ENCODE results near the gene SLC17A1. TPM values are rescaled to one million over a fixed set of nuclear protein-coding genes. Genes with fewer than 3 reads are reported as not detected.
"Not testable (repeated sequence)": the region's sequence is repeated elsewhere in the genome, so short reads cannot be mapped to it uniquely, and the experiment has no call there.

SLC17A1 gene
- total RNA-seq, 1 donor from 2014 or later = not detected

- Histone ChIP-seq H3K27me3 (ENCODE audit: control insufficient read depth, insufficient read depth, low read length) (no peaks in the 10 kb centered on the region), H3K36me3 (ENCODE audit: control insufficient read depth, insufficient read depth, low read length) (no peaks in the 10 kb centered on the region), H3K4me3 (ENCODE audit: low read depth, low read length) (no peak overlapping the region)
- TF ChIP-seq CTCF (IDR thresholded peaks at IDR 0.05; ENCODE audit: insufficient read depth, low read length, poor library complexity, severe bottlenecking) = no peak
- DNase-seq (ENCODE audit: low read depth) = no peak
These were observed 76.4 kb downstream of the SLC17A1 start for GRCh38 chr6:25755483-25755882.

- H3K27me3 ChIP-seq (ENCODE audit: control insufficient read depth, insufficient read depth, low read length) = no peaks in the 10 kb centered on the region
- TF ChIP-seq CTCF (IDR thresholded peaks at IDR 0.05; ENCODE audit: insufficient read depth, low read length, poor library complexity, severe bottlenecking) = no peak
- H3K36me3 ChIP-seq (ENCODE audit: control insufficient read depth, insufficient read depth, low read length) = no peaks in the 10 kb centered on the region
- no peak for DNase-seq (ENCODE audit: low read depth)
- H3K4me3 ChIP-seq (ENCODE audit: low read depth, low read length) = no peak within 1 kb of the TSS
These were observed 77.3 kb downstream of the SLC17A1 start, which contains the start of gene SLC17A4 for GRCh38 chr6:25754535-25754934. Gene SLC17A4, plus strand, starts transcription at chr6:25754742. Its CDS starts 7,221 bp downstream, at chr6:25761963.

- H3K36me3 ChIP-seq (ENCODE audit: control insufficient read depth, insufficient read depth, low read length) = no peaks in the 10 kb centered on the region
- no peaks in the 10 kb centered on the region for H3K27me3 ChIP-seq (ENCODE audit: control insufficient read depth, insufficient read depth, low read length)
- no peak for TF ChIP-seq CTCF (IDR thresholded peaks at IDR 0.05; ENCODE audit: insufficient read depth, low read length, poor library complexity, severe bottlenecking)
- no peak overlapping the region for H3K4me3 ChIP-seq (ENCODE audit: low read depth, low read length)
- no peak for DNase-seq (ENCODE audit: low read depth)
These were observed 78.8 kb downstream of the SLC17A1 start for GRCh38 chr6:25753079-25753478.

- TF ChIP-seq CTCF (IDR thresholded peaks at IDR 0.05; ENCODE audit: insufficient read depth, low read length, poor library complexity, severe bottlenecking) = no peak
- Histone ChIP-seq H3K36me3 (ENCODE audit: control insufficient read depth, insufficient read depth, low read length) (no peaks in the 10 kb centered on the region), H3K27me3 (ENCODE audit: control insufficient read depth, insufficient read depth, low read length) (no peaks in the 10 kb centered on the region), H3K4me3 (ENCODE audit: low read depth, low read length) (no peak overlapping the region)
- DNase-seq (ENCODE audit: low read depth) = no peak
These were observed 80.9 kb downstream of the SLC17A1 start for GRCh38 chr6:25750906-25751305.

- no peak for DNase-seq (ENCODE audit: low read depth)
- TF ChIP-seq CTCF (IDR thresholded peaks at IDR 0.05; ENCODE audit: insufficient read depth, low read length, poor library complexity, severe bottlenecking) = no peak
- Histone ChIP-seq H3K27me3 (ENCODE audit: control insufficient read depth, insufficient read depth, low read length) (no peaks in the 10 kb centered on the region), H3K4me3 (ENCODE audit: low read depth, low read length) (no peak overlapping the region), H3K36me3 (ENCODE audit: control insufficient read depth, insufficient read depth, low read length) (no peaks in the 10 kb centered on the region)
These were observed 82.0 kb downstream of the SLC17A1 start for GRCh38 chr6:25749837-25750236.

- DNase-seq (ENCODE audit: low read depth); H3K27me3 ChIP-seq (ENCODE audit: control insufficient read depth, insufficient read depth, low read length); H3K36me3 ChIP-seq (ENCODE audit: control insufficient read depth, insufficient read depth, low read length); H3K4me3 ChIP-seq (ENCODE audit: low read depth, low read length): not testable (repeated sequence)
These were observed 83.0 kb downstream of the SLC17A1 start for GRCh38 chr6:25748601-25749517.
